WTC11 (cell line): ENCODE data around the gene KNSTRN. TPM values are rescaled to one million over a fixed set of nuclear protein-coding genes. Genes with fewer than 3 reads are reported as not detected.

ENCODE experiments used
- ATAC-seq: fragments of 200-7000 bp; cut with Tn5 transposase; 2 replicates; pipeline ENCODE4 v1.10.0; 2021; ENCODE audit warnings: mild to moderate bottlenecking, moderate library complexity
- CTCF ChIA-PET: fragments of 300-600 bp; sonication (Branson Sonifier 250); formaldehyde crosslinking; loops from one replicate; lab custom pipeline; 2021; ENCODE audit warnings: antibody characterized with exemption; lab: Charles Lee
- POLR2A ChIA-PET: fragments of 350-600 bp; sonication (Branson Sonifier 250); formaldehyde crosslinking; loops from one replicate; lab custom pipeline; 2021; ENCODE audit warnings: antibody characterized with exemption; lab: Charles Lee
- DNase-seq: peaks from one replicate; pipeline ENCODE4 v3.0.0; 2021; ENCODE audit warnings: low spot score
- H3K27ac Mint-ChIP-seq: 2 replicates; pipeline ENCODE4 v1.8.0; 2021; ENCODE audit warnings: mixed read lengths
- H3K27me3 Mint-ChIP-seq: 2 replicates; pipeline ENCODE4 v1.8.0; 2021; ENCODE audit warnings: low read depth, mild to moderate bottlenecking, moderate library complexity, mixed read lengths
- H3K36me3 Mint-ChIP-seq: 2 replicates; pipeline ENCODE4 v1.8.0; 2021; ENCODE audit warnings: mixed read lengths
- H3K4me1 Mint-ChIP-seq: 2 replicates; pipeline ENCODE4 v1.8.0; 2022; ENCODE audit warnings: mixed read lengths
- H3K4me3 Mint-ChIP-seq: 2 replicates; pipeline ENCODE4 v1.8.0; 2021; ENCODE audit warnings: mild to moderate bottlenecking, moderate library complexity, mixed read lengths
- H3K9me3 Mint-ChIP-seq: 2 replicates; pipeline ENCODE4 v1.8.0; 2021; ENCODE audit warnings: mixed read lengths
- CBFB ChIP-seq: sonication (generic); formaldehyde crosslinking; IDR thresholded peaks from 2 replicates; pipeline ENCODE4 v1.8.1; 2022; ENCODE audit warnings: mild to moderate bottlenecking, low read depth, missing genetic modification reagents
- GRHL2 ChIP-seq: fragments of 250-450 bp; sonication (Bioruptor Pico); IDR thresholded peaks from 2 replicates; pipeline ENCODE4 v1.8.0; 2022; ENCODE audit warnings: mild to moderate bottlenecking, moderate library complexity; ENCODE audit not compliant: insufficient replicate concordance, severe bottlenecking
- MYBL2 ChIP-seq: sonication (generic); formaldehyde crosslinking; IDR thresholded peaks from 2 replicates; pipeline ENCODE4 v1.8.1; 2023; ENCODE audit warnings: mild to moderate bottlenecking, moderate library complexity, missing genetic modification reagents
- SP1 ChIP-seq: sonication (generic); formaldehyde crosslinking; conservative IDR thresholded peaks from 2 replicates; pipeline ENCODE4 v1.8.1; 2022; ENCODE audit warnings: missing genetic modification reagents
- TCF7 ChIP-seq: sonication (generic); formaldehyde crosslinking; IDR thresholded peaks from 2 replicates; pipeline ENCODE4 v1.8.0; 2022; ENCODE audit warnings: mild to moderate bottlenecking, low read depth, missing genetic modification reagents, moderate library complexity
- total RNA-seq: library from RNA; stranded (reverse); gene quantifications from 3 replicates; pipeline ENCODE4 v1.2.3, GENCODE V29; 2021
- TF ChIP-seq, protein P1 (sequence below): fragments of 250-450 bp; sonication (Bioruptor Pico); IDR thresholded peaks from 2 replicates; pipeline ENCODE4 v1.9.0; 2021; ENCODE audit warnings: mild to moderate bottlenecking
- TF ChIP-seq, protein P2 (sequence below): fragments of 250-450 bp; sonication (Bioruptor Pico); IDR thresholded peaks from 2 replicates; pipeline ENCODE4 v2.1.2; 2022; ENCODE audit warnings: mild to moderate bottlenecking, moderate library complexity
- TF ChIP-seq, protein P3 (sequence below): sonication (generic); formaldehyde crosslinking; IDR thresholded peaks from 2 replicates; pipeline ENCODE4 v1.8.1; 2022; ENCODE audit warnings: missing genetic modification reagents, borderline replicate concordance
- TF ChIP-seq, protein P4 (sequence below): sonication (generic); formaldehyde crosslinking; IDR thresholded peaks from 2 replicates; pipeline ENCODE4 v1.8.1; 2023; ENCODE audit warnings: mild to moderate bottlenecking, missing genetic modification reagents, borderline replicate concordance
- TF ChIP-seq, protein P5 (sequence below): fragments of 250-450 bp; sonication (Bioruptor Pico); IDR thresholded peaks from 2 replicates; pipeline ENCODE4 v1.9.0; 2021; ENCODE audit warnings: moderate library complexity, mild to moderate bottlenecking, inconsistent platforms, borderline replicate concordance
- TF ChIP-seq, protein P6 (sequence below): sonication (generic); formaldehyde crosslinking; IDR thresholded peaks from 2 replicates; pipeline ENCODE4 v1.8.0; 2022; ENCODE audit warnings: mild to moderate bottlenecking, missing genetic modification reagents
- TF ChIP-seq, protein P7 (sequence below): fragments of 250-450 bp; sonication (Bioruptor Pico); conservative IDR thresholded peaks from 2 replicates; pipeline ENCODE4 v1.9.0; 2021; ENCODE audit warnings: mild to moderate bottlenecking
- TF ChIP-seq, protein P8 (sequence below): sonication (generic); formaldehyde crosslinking; conservative IDR thresholded peaks from 2 replicates; pipeline ENCODE4 v1.8.1; 2023; ENCODE audit warnings: mild to moderate bottlenecking, low read depth, missing genetic modification reagents, moderate library complexity

Gene KNSTRN
- total RNA-seq, 1 experiment from 2014 or later = 73.4 TPM

DNA sequence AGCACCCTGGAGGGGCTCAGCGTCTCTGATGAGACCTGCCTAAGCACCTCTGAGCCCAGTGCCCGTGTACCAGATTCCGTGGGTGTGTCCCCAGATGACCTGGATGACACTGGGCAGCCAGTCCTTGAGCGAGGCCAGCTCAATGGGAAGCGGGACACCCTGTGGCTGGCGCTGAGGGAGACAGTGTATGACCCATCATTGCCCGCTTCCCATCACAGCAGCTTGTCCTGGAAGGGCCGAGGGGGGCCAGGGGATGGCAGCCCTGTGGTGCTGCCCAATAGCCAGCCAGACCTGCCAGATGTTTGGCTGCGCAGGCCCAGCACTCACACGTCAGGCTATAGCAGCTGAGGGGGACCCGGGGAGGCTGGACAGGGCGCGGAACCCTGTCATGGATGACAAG, 12.6 kb upstream of the KNSTRN start:
- DNase-seq (no peak), ATAC-seq (no peak)
- CTCF ChIA-PET = interaction anchor here (0.6 to 8.4 kb wide), 6 partner anchors 13 to 53 kb away, joined by 3 to 87 read pairs (median 27); partner anchors contain the start of genes CCDC9B and KNSTRN
- POLR2A ChIA-PET = interaction anchor here (1.3 kb wide), 1 partner anchor 13 kb away, joined by 4 read pairs; the partner anchor contains the start of gene KNSTRN
- Mint-ChIP-seq H3K4me1 (peaks cover 25% of the 10 kb centered on the region), H3K9me3 (no peaks in the 10 kb centered on the region), H3K27ac (no peak overlapping the region), H3K27me3 (peaks cover 45% of the 10 kb centered on the region), H3K4me3 (no peak overlapping the region), H3K36me3 (no peaks in the 10 kb centered on the region)
- TF ChIP-seq, protein P1, sequence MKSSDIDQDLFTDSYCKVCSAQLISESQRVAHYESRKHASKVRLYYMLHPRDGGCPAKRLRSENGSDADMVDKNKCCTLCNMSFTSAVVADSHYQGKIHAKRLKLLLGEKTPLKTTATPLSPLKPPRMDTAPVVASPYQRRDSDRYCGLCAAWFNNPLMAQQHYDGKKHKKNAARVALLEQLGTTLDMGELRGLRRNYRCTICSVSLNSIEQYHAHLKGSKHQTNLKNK (CRISPR knock-in tag) = no peak
- TF ChIP-seq, protein P2, sequence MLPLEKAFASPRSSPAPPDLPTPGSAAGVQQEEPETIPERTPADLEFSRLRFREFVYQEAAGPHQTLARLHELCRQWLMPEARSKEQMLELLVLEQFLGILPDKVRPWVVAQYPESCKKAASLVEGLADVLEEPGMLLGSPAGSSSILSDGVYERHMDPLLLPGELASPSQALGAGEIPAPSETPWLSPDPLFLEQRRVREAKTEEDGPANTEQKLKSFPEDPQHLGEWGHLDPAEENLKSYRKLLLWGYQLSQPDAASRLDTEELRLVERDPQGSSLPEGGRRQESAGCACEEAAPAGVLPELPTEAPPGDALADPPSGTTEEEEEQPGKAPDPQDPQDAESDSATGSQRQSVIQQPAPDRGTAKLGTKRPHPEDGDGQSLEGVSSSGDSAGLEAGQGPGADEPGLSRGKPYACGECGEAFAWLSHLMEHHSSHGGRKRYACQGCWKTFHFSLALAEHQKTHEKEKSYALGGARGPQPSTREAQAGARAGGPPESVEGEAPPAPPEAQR (CRISPR knock-in tag) = no peak
- no peak for TF ChIP-seq TCF7 (CRISPR knock-in tag)
- TF ChIP-seq, protein P3, sequence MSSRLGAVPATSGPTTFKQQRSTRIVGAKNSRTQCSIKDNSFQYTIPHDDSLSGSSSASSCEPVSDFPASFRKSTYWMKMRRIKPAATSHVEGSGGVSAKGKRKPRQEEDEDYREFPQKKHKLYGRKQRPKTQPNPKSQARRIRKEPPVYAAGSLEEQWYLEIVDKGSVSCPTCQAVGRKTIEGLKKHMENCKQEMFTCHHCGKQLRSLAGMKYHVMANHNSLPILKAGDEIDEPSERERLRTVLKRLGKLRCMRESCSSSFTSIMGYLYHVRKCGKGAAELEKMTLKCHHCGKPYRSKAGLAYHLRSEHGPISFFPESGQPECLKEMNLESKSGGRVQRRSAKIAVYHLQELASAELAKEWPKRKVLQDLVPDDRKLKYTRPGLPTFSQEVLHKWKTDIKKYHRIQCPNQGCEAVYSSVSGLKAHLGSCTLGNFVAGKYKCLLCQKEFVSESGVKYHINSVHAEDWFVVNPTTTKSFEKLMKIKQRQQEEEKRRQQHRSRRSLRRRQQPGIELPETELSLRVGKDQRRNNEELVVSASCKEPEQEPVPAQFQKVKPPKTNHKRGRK = no peak
- TF ChIP-seq, protein P4, sequence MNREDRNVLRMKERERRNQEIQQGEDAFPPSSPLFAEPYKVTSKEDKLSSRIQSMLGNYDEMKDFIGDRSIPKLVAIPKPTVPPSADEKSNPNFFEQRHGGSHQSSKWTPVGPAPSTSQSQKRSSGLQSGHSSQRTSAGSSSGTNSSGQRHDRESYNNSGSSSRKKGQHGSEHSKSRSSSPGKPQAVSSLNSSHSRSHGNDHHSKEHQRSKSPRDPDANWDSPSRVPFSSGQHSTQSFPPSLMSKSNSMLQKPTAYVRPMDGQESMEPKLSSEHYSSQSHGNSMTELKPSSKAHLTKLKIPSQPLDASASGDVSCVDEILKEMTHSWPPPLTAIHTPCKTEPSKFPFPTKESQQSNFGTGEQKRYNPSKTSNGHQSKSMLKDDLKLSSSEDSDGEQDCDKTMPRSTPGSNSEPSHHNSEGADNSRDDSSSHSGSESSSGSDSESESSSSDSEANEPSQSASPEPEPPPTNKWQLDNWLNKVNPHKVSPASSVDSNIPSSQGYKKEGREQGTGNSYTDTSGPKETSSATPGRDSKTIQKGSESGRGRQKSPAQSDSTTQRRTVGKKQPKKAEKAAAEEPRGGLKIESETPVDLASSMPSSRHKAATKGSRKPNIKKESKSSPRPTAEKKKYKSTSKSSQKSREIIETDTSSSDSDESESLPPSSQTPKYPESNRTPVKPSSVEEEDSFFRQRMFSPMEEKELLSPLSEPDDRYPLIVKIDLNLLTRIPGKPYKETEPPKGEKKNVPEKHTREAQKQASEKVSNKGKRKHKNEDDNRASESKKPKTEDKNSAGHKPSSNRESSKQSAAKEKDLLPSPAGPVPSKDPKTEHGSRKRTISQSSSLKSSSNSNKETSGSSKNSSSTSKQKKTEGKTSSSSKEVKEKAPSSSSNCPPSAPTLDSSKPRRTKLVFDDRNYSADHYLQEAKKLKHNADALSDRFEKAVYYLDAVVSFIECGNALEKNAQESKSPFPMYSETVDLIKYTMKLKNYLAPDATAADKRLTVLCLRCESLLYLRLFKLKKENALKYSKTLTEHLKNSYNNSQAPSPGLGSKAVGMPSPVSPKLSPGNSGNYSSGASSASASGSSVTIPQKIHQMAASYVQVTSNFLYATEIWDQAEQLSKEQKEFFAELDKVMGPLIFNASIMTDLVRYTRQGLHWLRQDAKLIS = no peak
- TF ChIP-seq, protein P5, sequence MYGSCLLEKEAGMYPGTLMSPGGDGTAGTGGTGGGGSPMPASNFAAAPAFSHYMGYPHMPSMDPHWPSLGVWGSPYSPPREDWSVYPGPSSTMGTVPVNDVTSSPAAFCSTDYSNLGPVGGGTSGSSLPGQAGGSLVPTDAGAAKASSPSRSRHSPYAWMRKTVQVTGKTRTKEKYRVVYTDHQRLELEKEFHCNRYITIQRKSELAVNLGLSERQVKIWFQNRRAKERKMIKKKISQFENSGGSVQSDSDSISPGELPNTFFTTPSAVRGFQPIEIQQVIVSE = no peak

DNA sequence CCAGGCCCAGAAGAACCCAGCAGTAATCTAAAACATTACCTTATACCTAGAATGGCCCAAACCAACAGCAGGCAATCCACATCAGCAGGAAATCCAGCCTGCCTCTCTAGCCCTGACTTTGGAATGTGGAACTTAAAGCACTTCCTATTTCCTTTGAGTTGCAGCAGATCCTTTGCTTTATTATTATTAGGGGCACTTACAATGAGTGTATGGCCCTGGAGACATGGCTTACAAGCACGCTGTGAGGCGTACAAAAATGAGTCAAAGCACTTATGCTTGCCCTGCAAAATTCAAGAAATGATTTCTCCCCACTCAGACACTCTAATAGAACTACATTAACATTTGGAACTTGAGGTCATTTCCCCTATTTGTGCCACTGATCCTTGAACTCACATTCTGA, 9.5 kb upstream of the KNSTRN start:
- CTCF ChIA-PET = interaction anchor here (1.3 to 8.4 kb wide), 5 partner anchors 9 to 98 kb away, joined by 3 to 78 read pairs (median 5); partner anchors contain the start of gene KNSTRN
- ATAC-seq = peak; percentile 13
- Mint-ChIP-seq H3K9me3 (no peaks in the 10 kb centered on the region), H3K4me3 (no peak overlapping the region), H3K27ac (peak overlapping the region; percentile 71), H3K4me1 (peaks cover 24% of the 10 kb centered on the region)
- POLR2A ChIA-PET = no interaction called here
- DNase-seq = no peak
- no peak for TF ChIP-seq CBFB (CRISPR knock-in tag)
- TF ChIP-seq, all 79 proteins: peak for 0
- H3K36me3 Mint-ChIP-seq = no peaks in the 10 kb centered on the region
- H3K27me3 Mint-ChIP-seq = peaks cover 29% of the 10 kb centered on the region

DNA sequence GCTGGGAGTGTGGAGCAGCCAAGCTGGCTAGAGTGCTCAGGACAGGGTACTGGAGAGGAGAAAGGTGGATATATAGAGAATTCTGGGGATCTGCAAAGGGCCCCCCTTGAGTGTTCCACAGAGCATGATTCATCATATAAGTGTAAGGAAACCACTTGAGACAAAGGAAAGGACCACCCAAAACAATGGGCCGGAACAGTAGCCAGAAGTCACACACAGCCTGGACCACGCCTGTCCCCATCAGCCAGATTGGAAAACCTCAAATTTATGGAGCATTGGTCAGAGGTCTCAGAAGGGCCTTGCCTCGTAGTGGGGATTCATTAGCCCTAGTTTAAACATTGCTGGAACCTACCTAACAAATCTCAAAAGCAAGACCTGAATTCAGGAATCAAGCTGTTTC, 4.9 kb upstream of the KNSTRN start:
- H3K36me3 Mint-ChIP-seq = no peaks in the 10 kb centered on the region
- POLR2A ChIA-PET = no interaction called here
- TF ChIP-seq, protein P6, sequence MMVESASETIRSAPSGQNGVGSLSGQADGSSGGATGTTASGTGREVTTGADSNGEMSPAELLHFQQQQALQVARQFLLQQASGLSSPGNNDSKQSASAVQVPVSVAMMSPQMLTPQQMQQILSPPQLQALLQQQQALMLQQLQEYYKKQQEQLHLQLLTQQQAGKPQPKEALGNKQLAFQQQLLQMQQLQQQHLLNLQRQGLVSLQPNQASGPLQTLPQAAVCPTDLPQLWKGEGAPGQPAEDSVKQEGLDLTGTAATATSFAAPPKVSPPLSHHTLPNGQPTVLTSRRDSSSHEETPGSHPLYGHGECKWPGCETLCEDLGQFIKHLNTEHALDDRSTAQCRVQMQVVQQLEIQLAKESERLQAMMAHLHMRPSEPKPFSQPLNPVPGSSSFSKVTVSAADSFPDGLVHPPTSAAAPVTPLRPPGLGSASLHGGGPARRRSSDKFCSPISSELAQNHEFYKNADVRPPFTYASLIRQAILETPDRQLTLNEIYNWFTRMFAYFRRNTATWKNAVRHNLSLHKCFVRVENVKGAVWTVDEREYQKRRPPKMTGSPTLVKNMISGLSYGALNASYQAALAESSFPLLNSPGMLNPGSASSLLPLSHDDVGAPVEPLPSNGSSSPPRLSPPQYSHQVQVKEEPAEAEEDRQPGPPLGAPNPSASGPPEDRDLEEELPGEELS (CRISPR knock-in tag) = no peak
- TF ChIP-seq MYBL2 (CRISPR knock-in tag) (no peak), SP1 (CRISPR knock-in tag) (no peak), GRHL2 (CRISPR knock-in tag) (no peak), TCF7 (CRISPR knock-in tag) (no peak)
- TF ChIP-seq, protein P7, sequence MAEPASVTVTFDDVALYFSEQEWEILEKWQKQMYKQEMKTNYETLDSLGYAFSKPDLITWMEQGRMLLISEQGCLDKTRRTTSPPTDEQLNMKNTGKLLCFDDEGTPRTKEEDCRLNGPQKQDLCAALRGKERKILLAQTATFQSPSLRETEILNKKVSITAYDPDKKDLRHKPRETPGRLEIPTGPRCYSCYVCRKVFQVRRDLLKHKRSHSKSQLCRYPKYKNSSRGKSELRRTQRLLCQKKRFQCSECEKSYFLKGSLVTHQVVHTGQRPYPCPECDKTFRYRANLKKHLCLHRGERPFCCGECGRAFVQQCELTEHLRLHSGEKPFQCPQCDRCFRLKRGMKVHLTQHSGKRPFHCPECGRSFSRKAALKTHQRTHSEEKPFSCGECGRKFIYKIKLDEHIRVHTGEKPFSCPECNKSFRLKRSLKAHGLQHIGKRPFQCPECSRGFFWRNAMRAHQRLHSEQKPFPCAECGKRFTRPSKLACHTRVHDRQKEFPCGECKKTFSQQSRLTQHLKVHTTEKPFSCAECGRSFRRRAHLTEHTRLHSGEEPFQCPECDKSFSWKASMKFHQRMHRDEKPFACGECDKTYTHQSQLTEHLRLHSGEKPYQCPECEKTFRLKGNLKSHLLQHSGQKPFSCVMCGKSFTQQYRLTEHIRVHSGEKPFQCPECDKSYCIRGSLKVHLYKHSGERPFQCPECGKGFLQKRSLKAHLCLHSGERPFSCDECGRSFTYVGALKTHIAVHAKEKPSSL = no peak
- TF ChIP-seq, protein P8, sequence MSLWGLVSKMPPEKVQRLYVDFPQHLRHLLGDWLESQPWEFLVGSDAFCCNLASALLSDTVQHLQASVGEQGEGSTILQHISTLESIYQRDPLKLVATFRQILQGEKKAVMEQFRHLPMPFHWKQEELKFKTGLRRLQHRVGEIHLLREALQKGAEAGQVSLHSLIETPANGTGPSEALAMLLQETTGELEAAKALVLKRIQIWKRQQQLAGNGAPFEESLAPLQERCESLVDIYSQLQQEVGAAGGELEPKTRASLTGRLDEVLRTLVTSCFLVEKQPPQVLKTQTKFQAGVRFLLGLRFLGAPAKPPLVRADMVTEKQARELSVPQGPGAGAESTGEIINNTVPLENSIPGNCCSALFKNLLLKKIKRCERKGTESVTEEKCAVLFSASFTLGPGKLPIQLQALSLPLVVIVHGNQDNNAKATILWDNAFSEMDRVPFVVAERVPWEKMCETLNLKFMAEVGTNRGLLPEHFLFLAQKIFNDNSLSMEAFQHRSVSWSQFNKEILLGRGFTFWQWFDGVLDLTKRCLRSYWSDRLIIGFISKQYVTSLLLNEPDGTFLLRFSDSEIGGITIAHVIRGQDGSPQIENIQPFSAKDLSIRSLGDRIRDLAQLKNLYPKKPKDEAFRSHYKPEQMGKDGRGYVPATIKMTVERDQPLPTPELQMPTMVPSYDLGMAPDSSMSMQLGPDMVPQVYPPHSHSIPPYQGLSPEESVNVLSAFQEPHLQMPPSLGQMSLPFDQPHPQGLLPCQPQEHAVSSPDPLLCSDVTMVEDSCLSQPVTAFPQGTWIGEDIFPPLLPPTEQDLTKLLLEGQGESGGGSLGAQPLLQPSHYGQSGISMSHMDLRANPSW = no peak
- TF ChIP-seq, protein P5 = no peak

More for the DNA sequence above, 4.9 kb upstream of the KNSTRN start:
- Mint-ChIP-seq H3K4me1 (peaks cover 21% of the 10 kb centered on the region), H3K27me3 (no peaks in the 10 kb centered on the region), H3K4me3 (no peak overlapping the region), H3K9me3 (no peaks in the 10 kb centered on the region), H3K27ac (no peak overlapping the region)
- CTCF ChIA-PET = interaction anchor here (0.9 kb wide), 1 partner anchor 41 kb away, joined by 3 read pairs; no protein-coding TSS in a partner anchor
- no peak for DNase-seq
- no peak for ATAC-seq
